GM12864 (cell line): ENCODE measurements around the gene NTRK3.

Experiments
- DNase-seq: peaks from one replicate; pipeline ENCODE4 v3.0.0-alpha.2; 2011; ENCODE audit warnings: low read depth
- H3K4me3 ChIP-seq: 2 replicates; pipeline ENCODE4 v1.5.1; 2011; ENCODE audit warnings: mild to moderate bottlenecking, low read depth, low read length, control low read depth
- TF ChIP-seq, protein P1 (sequence below): IDR thresholded peaks from 2 replicates; pipeline ENCODE4 v1.5.1; 2011; ENCODE audit warnings: low read depth, mild to moderate bottlenecking, moderate library complexity, low read length, control low read depth, inconsistent platforms; ENCODE audit errors: missing control alignments

The NTRK3 gene

DNA sequence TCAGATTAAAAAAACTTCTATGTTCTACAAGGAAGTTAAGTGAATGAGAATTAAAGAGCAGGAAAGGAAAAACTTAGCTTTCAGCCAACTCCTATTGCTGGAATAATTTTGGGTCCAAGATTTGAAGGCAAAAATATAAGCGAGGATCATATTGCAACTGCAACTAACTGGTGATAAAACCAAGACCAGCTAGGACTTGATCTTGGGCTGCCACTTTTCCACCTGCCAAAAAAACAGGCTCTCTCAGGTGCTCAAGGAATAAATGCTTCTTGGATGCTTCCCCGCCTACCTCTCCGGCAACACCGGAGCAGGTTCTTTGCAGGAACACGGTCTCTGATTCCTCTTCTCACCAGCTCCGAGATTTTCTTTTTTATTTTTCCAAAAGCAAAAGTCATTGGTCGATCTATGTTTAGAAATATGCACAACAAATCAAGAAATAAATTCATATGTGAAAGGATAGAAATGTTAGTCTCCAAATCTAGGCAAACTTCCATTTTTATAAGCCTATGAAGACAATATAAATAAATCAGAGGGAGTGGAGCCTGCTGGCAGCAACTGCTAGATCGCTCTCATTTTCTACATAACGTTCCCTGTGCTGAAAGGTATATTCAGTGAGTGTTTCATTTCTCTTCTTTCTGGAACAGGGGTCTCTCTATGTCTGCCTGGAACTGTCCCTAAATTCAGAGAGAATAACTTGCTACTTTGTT is 241.9 kb downstream of the NTRK3 start:
- TF ChIP-seq, protein P1, sequence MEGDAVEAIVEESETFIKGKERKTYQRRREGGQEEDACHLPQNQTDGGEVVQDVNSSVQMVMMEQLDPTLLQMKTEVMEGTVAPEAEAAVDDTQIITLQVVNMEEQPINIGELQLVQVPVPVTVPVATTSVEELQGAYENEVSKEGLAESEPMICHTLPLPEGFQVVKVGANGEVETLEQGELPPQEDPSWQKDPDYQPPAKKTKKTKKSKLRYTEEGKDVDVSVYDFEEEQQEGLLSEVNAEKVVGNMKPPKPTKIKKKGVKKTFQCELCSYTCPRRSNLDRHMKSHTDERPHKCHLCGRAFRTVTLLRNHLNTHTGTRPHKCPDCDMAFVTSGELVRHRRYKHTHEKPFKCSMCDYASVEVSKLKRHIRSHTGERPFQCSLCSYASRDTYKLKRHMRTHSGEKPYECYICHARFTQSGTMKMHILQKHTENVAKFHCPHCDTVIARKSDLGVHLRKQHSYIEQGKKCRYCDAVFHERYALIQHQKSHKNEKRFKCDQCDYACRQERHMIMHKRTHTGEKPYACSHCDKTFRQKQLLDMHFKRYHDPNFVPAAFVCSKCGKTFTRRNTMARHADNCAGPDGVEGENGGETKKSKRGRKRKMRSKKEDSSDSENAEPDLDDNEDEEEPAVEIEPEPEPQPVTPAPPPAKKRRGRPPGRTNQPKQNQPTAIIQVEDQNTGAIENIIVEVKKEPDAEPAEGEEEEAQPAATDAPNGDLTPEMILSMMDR: no peak
- no peak for DNase-seq
- H3K4me3 ChIP-seq: no peak overlapping the region

- TF ChIP-seq, protein P1: no peak
- no peak for DNase-seq
Observed at GRCh38 chr15:88013111-88013510, 243.4 kb downstream of the NTRK3 start.

DNA sequence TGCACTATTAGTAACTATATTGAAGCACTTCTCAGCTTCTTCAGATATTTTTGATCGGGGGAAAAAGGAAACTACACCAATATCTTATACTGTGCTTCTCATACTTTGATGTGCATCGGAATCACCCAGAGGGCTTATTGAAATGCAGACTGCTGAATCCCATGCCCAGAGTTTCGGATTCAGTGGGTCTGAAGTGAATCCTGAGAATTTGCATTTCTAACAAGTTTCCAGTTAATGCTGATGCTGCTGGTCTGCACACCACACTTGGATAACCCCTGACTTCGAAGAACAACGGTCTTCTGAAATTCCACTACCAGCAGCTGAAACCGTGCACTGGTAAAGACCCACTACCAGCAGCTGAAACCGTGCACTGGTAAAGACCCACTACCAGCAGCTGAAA is 243.9 kb downstream of the NTRK3 start:
- H3K4me3 ChIP-seq: no peak overlapping the region
- DNase-seq: no peak
- TF ChIP-seq, protein P1: no peak

More at GRCh38 chr15:88013111-88013510, 243.4 kb downstream of the NTRK3 start:
- no peak overlapping the region for H3K4me3 ChIP-seq

DNA sequence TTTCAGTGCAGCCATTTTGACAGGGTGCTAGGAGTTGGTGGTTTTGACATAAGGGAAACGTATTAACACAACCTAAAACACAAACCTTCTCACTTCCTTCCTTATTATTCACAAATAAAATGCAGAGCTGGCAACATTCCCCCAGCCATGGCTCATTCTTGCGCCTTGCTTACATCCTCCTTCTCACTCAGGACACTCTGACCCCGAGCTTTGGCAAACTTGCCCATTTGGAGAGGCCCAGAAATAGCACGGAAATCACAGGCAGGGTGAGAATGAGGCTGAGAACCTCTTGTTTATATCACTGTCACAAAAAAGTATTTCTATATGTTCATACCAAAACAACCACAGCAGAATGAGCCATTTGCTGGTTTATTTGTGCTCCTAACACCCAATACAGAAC is 244.3 kb downstream of the NTRK3 start:
- no peak overlapping the region for H3K4me3 ChIP-seq
- no peak for DNase-seq
- TF ChIP-seq, protein P1: no peak

DNA sequence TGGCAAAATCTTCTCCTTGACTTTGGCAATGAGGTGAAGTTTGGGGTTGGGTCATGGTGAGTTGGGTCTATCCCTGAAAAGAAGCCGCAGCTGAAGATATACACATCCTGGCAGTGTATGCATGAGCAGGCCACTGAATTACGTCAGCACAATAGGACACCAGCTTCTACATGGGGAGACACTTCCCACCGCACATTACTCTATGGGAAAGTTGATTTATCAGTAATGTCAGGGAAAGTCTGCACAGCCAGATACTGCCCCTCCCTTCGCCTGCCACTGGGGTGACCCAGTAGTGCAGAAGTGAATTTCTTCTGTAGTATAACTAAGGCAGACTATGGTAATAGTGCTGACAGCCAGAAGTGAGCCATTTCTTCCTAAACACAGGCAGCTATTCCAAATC is 245.0 kb downstream of the NTRK3 start:
- DNase-seq: no peak

DNA sequence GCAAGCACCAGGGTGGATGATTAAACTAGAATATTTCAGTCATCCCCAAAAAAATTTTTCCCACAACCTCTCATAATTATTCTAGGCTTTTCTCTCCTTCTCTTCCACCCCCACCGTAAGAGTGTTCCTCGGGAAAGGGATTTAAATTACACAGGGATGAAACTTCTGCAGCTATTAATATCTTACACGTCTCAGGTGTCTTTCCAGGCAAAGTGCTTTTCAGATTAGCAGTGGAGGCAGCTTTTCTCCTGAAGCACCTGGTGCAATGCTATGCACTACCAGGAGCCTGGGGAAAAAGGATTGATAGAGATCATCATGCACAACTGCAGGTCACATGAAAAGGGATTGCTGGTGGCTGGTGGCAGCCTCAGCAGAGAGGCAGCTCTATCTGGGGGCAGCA is 250.4 kb downstream of the NTRK3 start:
- H3K4me3 ChIP-seq: no peak overlapping the region
- TF ChIP-seq, protein P1: no peak
- DNase-seq: no peak

More for the DNA sequence above, 245.0 kb downstream of the NTRK3 start:
- TF ChIP-seq, protein P1: no peak
- no peak overlapping the region for H3K4me3 ChIP-seq

DNA sequence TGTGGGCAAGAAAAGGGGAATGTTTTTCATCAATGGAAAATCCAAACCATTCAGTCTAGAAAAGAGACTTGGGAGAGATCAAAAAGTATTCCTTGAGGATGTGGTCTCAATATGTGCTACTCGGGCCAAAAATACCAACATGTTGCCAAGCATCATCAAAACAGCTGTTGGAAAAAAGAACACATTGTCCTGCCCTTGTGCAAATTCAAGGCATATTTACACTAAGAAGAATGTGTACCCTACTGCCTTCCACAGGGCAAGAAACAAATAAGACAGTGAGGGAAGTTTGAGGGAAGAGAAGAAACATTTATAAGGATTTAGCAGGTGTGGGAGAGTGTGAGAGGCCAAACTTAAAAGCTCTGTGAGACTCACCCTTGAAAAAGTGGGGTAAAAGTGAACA is 252.1 kb downstream of the NTRK3 start:
- H3K4me3 ChIP-seq: no peak overlapping the region
- TF ChIP-seq, protein P1: no peak
- DNase-seq: no peak
